Ectodermal cell (in vitro differentiated cells): Measurements from ENCODE around the gene NFKBIE. TPM values are rescaled to one million over a fixed set of nuclear protein-coding genes. Genes with fewer than 3 reads are reported as not detected.
"Not testable (repeated sequence)": the region's sequence is repeated elsewhere in the genome, so short reads cannot be mapped to it uniquely, and the experiment has no call there.

Source experiments
- H3K27ac ChIP-seq: 2 replicates; pipeline ENCODE4 v1.7.0; 2013; ENCODE audit warnings: mild to moderate bottlenecking, low read depth, low read length; ENCODE audit not compliant: insufficient read depth, poor library complexity, severe bottlenecking
- H3K27me3 ChIP-seq: 2 replicates; pipeline ENCODE4 v1.7.0; 2013; ENCODE audit warnings: mild to moderate bottlenecking, low read length; ENCODE audit not compliant: insufficient read depth, control insufficient read depth, poor library complexity, severe bottlenecking
- H3K36me3 ChIP-seq: one replicate; pipeline ENCODE4 v1.7.0; 2013; ENCODE audit warnings: low read length; ENCODE audit not compliant: control insufficient read depth, insufficient read depth
- H3K4me1 ChIP-seq: one replicate; pipeline ENCODE4 v1.7.0; 2013; ENCODE audit warnings: low read length; ENCODE audit not compliant: control insufficient read depth, insufficient read depth
- H3K4me3 ChIP-seq: 2 replicates; pipeline ENCODE4 v1.7.0; 2013; ENCODE audit warnings: low read depth, low read length, control low read depth; ENCODE audit not compliant: insufficient read depth
- H3K9me3 ChIP-seq: 2 replicates; pipeline ENCODE4 v1.7.0; 2013; ENCODE audit warnings: mild to moderate bottlenecking, low read length, moderate library complexity; ENCODE audit not compliant: control insufficient read depth
- WGBS, 2 experiments: methylation state at CpG; one replicate each; pipeline ENCODE4 v1.1.7; 2013; ENCODE audit warnings: missing lambda C conversion rate in 2 of 2; 5-methylcytosine and 5-hydroxymethylcytosine counted together
- polyA plus RNA-seq, 4 experiments: library from polyadenylated mRNA; stranded (reverse); fragments of 50-300 nt; gene quantifications; one replicate each; pipeline ENCODE4 v1.2.3, GENCODE V29; 2013

The NFKBIE gene
- polyA plus RNA-seq (2013, experiment 1 of 4): 7.9 TPM
- polyA plus RNA-seq (2013, experiment 2 of 4): 7.8 TPM
- polyA plus RNA-seq (2013, experiment 3 of 4): 6.6 TPM
- 7.8 TPM for polyA plus RNA-seq (2013, experiment 4 of 4)

GRCh38 chr6:44265007-44265721 lies at the start of gene NFKBIE:
TSS of gene NFKBIE (minus strand) at chr6:44265551. CDS start at chr6:44265346, 205 bp downstream.
- Histone ChIP-seq H3K4me3 (peak within 1 kb of the TSS; percentile 66), H3K9me3 (no peaks in the 10 kb centered on the region), H3K4me1 (peaks cover 46% of the 10 kb centered on the region), H3K27ac (no peak within 1 kb of the TSS), H3K36me3 (peaks cover 4% of the 10 kb centered on the region), H3K27me3 (peaks cover 15% of the 10 kb centered on the region)
- WGBS, 2 experiments: 0 to 1% methylated on average over 72 of the region's 72 CpGs

GRCh38 chr6:44314657-44315056 lies 49.3 kb upstream of the NFKBIE start:
- H3K36me3 ChIP-seq, H3K4me1 ChIP-seq, H3K4me3 ChIP-seq, H3K27ac ChIP-seq, H3K27me3 ChIP-seq, H3K9me3 ChIP-seq: not testable (repeated sequence)
- 91 to 94% methylated on average over 8 of the region's 8 CpGs for WGBS, 2 experiments

- H3K4me1 ChIP-seq: peaks cover 6% of the 10 kb centered on the region
- 4 to 5% methylated on average over 52 of the region's 52 CpGs for WGBS, 2 experiments
- peak within 1 kb of the TSS; percentile 87 for H3K4me3 ChIP-seq
- H3K27ac ChIP-seq: peak within 1 kb of the TSS; percentile 77
- peaks cover 23% of the 10 kb centered on the region for H3K36me3 ChIP-seq
- no peaks in the 10 kb centered on the region for H3K9me3 ChIP-seq
- no peaks in the 10 kb centered on the region for H3K27me3 ChIP-seq
These were observed 47.8 kb upstream of the NFKBIE start, which contains the start of gene AARS2 for GRCh38 chr6:44312901-44313788. TSS of gene AARS2 (minus strand) at chr6:44313347. CDS start at chr6:44313323, 24 bp downstream.

GRCh38 chr6:44311767-44312166 lies 46.4 kb upstream of the NFKBIE start:
- Histone ChIP-seq H3K4me3 (no peak overlapping the region), H3K27ac (no peak overlapping the region), H3K27me3 (no peaks in the 10 kb centered on the region), H3K36me3 (peaks cover 30% of the 10 kb centered on the region), H3K9me3 (no peaks in the 10 kb centered on the region), H3K4me1 (peaks cover 6% of the 10 kb centered on the region)
- 92 to 96% methylated on average over 3 of the region's 3 CpGs for WGBS, 2 experiments

- Histone ChIP-seq H3K9me3 (no peaks in the 10 kb centered on the region), H3K27ac (no peak overlapping the region), H3K4me3 (no peak overlapping the region), H3K4me1 (peaks cover 6% of the 10 kb centered on the region), H3K36me3 (peaks cover 31% of the 10 kb centered on the region), H3K27me3 (no peaks in the 10 kb centered on the region)
- WGBS, 2 experiments: 90 to 99% methylated on average over 2 of the region's 2 CpGs
These were observed 46.0 kb upstream of the NFKBIE start for GRCh38 chr6:44311304-44311703.

- Histone ChIP-seq H3K4me1 (peaks cover 6% of the 10 kb centered on the region), H3K27ac (no peak overlapping the region), H3K27me3 (no peaks in the 10 kb centered on the region), H3K4me3 (no peak overlapping the region), H3K9me3 (no peaks in the 10 kb centered on the region), H3K36me3 (peaks cover 33% of the 10 kb centered on the region)
- WGBS, 2 experiments: 94 to 96% methylated on average over 3 of the region's 3 CpGs
These were observed 44.9 kb upstream of the NFKBIE start for GRCh38 chr6:44310241-44310640.

GRCh38 chr6:44309631-44310030 lies 44.3 kb upstream of the NFKBIE start:
- Histone ChIP-seq H3K27me3 (no peaks in the 10 kb centered on the region), H3K4me3 (no peak overlapping the region), H3K9me3 (no peaks in the 10 kb centered on the region), H3K36me3 (peaks cover 38% of the 10 kb centered on the region), H3K27ac (no peak overlapping the region), H3K4me1 (peaks cover 6% of the 10 kb centered on the region)

- H3K36me3 ChIP-seq: peaks cover 43% of the 10 kb centered on the region
- no peaks in the 10 kb centered on the region for H3K9me3 ChIP-seq
- WGBS, 2 experiments: 92 to 96% methylated on average over 2 of the region's 2 CpGs
These were observed 43.7 kb upstream of the NFKBIE start for GRCh38 chr6:44309092-44309491.

GRCh38 chr6:44307217-44307616 lies 41.9 kb upstream of the NFKBIE start:
- Histone ChIP-seq H3K36me3 (peaks cover 57% of the 10 kb centered on the region), H3K27me3 (no peaks in the 10 kb centered on the region), H3K4me3 (no peak overlapping the region), H3K27ac (no peak overlapping the region), H3K4me1 (peaks cover 3% of the 10 kb centered on the region), H3K9me3 (no peaks in the 10 kb centered on the region)
- 94 to 98% methylated on average over 10 of the region's 10 CpGs for WGBS, 2 experiments

More at GRCh38 chr6:44309092-44309491, 43.7 kb upstream of the NFKBIE start:
- Histone ChIP-seq H3K4me3 (no peak overlapping the region), H3K27me3 (no peaks in the 10 kb centered on the region), H3K27ac (no peak overlapping the region), H3K4me1 (peaks cover 6% of the 10 kb centered on the region)

- H3K36me3 ChIP-seq: peaks cover 62% of the 10 kb centered on the region
- no peak overlapping the region for H3K27ac ChIP-seq
- no peaks in the 10 kb centered on the region for H3K4me1 ChIP-seq
- WGBS, 2 experiments: 97 to 98% methylated on average over 8 of the region's 8 CpGs
- no peaks in the 10 kb centered on the region for H3K9me3 ChIP-seq
- no peak overlapping the region for H3K4me3 ChIP-seq
- H3K27me3 ChIP-seq: no peaks in the 10 kb centered on the region
These were observed 41.4 kb upstream of the NFKBIE start for GRCh38 chr6:44306710-44307109.
